Upper lobe of left lung (tissue), 6 donors: ENCODE measurements around the gene PCNX2. TPM values are rescaled to one million over a fixed set of nuclear protein-coding genes. Genes with fewer than 3 reads are reported as not detected.
A peak's percentile ranks its signal among the peaks of the same experiment; 100 is the strongest.

Source experiments
- ATAC-seq, 2 donors: fragments of 200-7000 bp; cut with Tn5 transposase; one replicate each; pipeline ENCODE4 v1.9.1; 2022; ENCODE audit warnings: mild to moderate bottlenecking in 2 of 2, moderate library complexity in 2 of 2; ENCODE audit not compliant: low FRiP score in 2 of 2
- DNase-seq, 2 donors: peaks; one replicate each; pipeline ENCODE4 v3.0.0-alpha.2; 2019 to 2020
- H3K27ac ChIP-seq, 4 donors: fragments of 200-600 bp; sonication (generic); one replicate each; pipeline ENCODE4 v1.5.1; 2016 to 2019
- H3K27me3 ChIP-seq, 4 donors: fragments of 200-600 bp; sonication (generic); one replicate each; pipeline ENCODE4 v1.5.1; 2017 to 2019
- H3K36me3 ChIP-seq, 4 donors: fragments of 200-600 bp; sonication (generic); one replicate each; pipeline ENCODE4 v1.5.1; 2016 to 2019
- H3K4me1 ChIP-seq, 4 donors: fragments of 200-600 bp; sonication (generic); one replicate each; pipeline ENCODE4 v1.5.1; 2018 to 2019
- H3K4me3 ChIP-seq, 4 donors: fragments of 200-600 bp; sonication (generic); one replicate each; pipeline ENCODE4 v1.5.1; 2017 to 2019; ENCODE audit warnings: mild to moderate bottlenecking in 2 of 4, moderate library complexity in 1 of 4
- H3K9me3 ChIP-seq, 4 donors: fragments of 200-600 bp; sonication (generic); one replicate each; pipeline ENCODE4 v1.5.1; 2018 to 2019
- EP300 ChIP-seq, 4 donors: sonication (generic); formaldehyde crosslinking; IDR thresholded peaks; one replicate each; pipeline ENCODE4 v1.5.1; 2017; ENCODE audit warnings: antibody characterized with exemption in 4 of 4, control low read depth in 2 of 4
- POLR2A ChIP-seq, 4 donors: fragments of 450-650 bp; IDR thresholded peaks; one replicate each; pipeline ENCODE4 v1.5.1; 2016 to 2017; ENCODE audit warnings: antibody characterized with exemption in 4 of 4, mild to moderate bottlenecking in 2 of 4
- POLR2AphosphoS5 ChIP-seq, 2 donors: sonication (generic); formaldehyde crosslinking; IDR thresholded peaks; one replicate each; pipeline ENCODE4 v1.5.1; 2017; ENCODE audit warnings: antibody characterized with exemption in 2 of 2
- WGBS, 2 donors: methylation state at CpG; one replicate each; pipeline ENCODE4 v1.1.5; 2017 to 2018; 5-methylcytosine and 5-hydroxymethylcytosine counted together
- total RNA-seq, 6 donors: library from RNA; depleted of rRNA in 4 of 6; stranded (reverse); fragments of >200 nt in 4 of 6; gene quantifications; one replicate each; pipeline versions ENCODE4 v1.1.0 to v1.2.1, GENCODE V29; 2016 to 2021
- TF ChIP-seq, protein P1 (sequence below), 6 experiments: fragments of 450-650 bp in 4 of 6; fragments of 200-600 bp in 2 of 6; sonication (generic) in 2 of 6; IDR thresholded peaks; one replicate each; pipeline ENCODE4 v1.5.1; 2016 to 2019; ENCODE audit warnings: antibody characterized with exemption in 6 of 6
- donor health status: DM: no; HTN: no; CAD: no; lungs with moderate emphysema.
- donor health status: DM: no; HTN: yes; CAD: no; lungs with severe emphysema.

Gene PCNX2
- total RNA-seq, 6 donors from 2014 or later = 8.2 to 27.2 (median 14.5) TPM

DNA sequence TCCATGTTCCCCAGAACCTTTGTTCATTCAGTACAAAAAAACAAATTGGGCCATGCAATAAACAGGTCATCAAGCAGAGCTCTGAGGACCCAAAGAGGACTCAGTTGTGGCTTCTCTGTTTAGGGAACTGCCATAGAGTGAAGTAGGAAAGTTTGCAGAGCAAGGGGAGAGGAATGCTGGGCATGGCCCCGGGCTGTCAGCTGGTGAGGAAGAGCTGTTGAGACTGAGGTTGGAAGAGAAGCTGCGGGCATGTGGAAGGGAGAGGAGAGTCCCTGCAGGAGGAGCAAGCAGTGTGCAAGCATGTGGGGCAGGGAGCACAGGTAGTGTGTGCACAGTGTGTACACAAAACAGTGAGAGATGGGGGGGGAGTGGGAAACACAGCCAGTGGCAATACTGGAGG lies 273.3 kb downstream of the PCNX2 start:
- TF ChIP-seq EP300 (IDR thresholded peaks at IDR 0.05) (no peak), POLR2AphosphoS5 (IDR thresholded peaks at IDR 0.05) (no peak), POLR2A (IDR thresholded peaks at IDR 0.05) (no peak)
- TF ChIP-seq, protein P1, sequence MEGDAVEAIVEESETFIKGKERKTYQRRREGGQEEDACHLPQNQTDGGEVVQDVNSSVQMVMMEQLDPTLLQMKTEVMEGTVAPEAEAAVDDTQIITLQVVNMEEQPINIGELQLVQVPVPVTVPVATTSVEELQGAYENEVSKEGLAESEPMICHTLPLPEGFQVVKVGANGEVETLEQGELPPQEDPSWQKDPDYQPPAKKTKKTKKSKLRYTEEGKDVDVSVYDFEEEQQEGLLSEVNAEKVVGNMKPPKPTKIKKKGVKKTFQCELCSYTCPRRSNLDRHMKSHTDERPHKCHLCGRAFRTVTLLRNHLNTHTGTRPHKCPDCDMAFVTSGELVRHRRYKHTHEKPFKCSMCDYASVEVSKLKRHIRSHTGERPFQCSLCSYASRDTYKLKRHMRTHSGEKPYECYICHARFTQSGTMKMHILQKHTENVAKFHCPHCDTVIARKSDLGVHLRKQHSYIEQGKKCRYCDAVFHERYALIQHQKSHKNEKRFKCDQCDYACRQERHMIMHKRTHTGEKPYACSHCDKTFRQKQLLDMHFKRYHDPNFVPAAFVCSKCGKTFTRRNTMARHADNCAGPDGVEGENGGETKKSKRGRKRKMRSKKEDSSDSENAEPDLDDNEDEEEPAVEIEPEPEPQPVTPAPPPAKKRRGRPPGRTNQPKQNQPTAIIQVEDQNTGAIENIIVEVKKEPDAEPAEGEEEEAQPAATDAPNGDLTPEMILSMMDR (IDR thresholded peaks at IDR 0.05) = no peak
- Histone ChIP-seq H3K4me1 (peaks cover 0 to 8% (median 0%) of the 10 kb centered on the region in 4 donors), H3K9me3 (no peaks in the 10 kb centered on the region), H3K27ac (no peak overlapping the region), H3K36me3 (no peaks in the 10 kb centered on the region), H3K4me3 (no peak overlapping the region), H3K27me3 (no peaks in the 10 kb centered on the region)
- no peak for DNase-seq
- 82 to 92% methylated on average over 2 of the region's 2 CpGs for WGBS, 2 donors
- ATAC-seq = no peak

- ATAC-seq (peak in 1 of 2 donors; percentile 46), DNase-seq (no peak)
- WGBS, 2 donors = 40 to 64% methylated on average over 8 of the region's 8 CpGs
- Histone ChIP-seq H3K9me3 (no peaks in the 10 kb centered on the region), H3K4me3 (no peak overlapping the region), H3K36me3 (no peaks in the 10 kb centered on the region), H3K27ac (no peak overlapping the region), H3K4me1 (peaks cover 0 to 8% (median 0%) of the 10 kb centered on the region in 4 donors), H3K27me3 (no peaks in the 10 kb centered on the region)
- TF ChIP-seq POLR2A (IDR thresholded peaks at IDR 0.05) (no peak), EP300 (IDR thresholded peaks at IDR 0.05) (no peak), POLR2AphosphoS5 (IDR thresholded peaks at IDR 0.05) (no peak)
- TF ChIP-seq, protein P1 (IDR thresholded peaks at IDR 0.05) = no peak
Measured at GRCh38 chr1:233020426-233020825, 275.1 kb downstream of the PCNX2 start.

- Histone ChIP-seq H3K36me3 (no peaks in the 10 kb centered on the region), H3K4me1 (peaks cover 0 to 8% (median 0%) of the 10 kb centered on the region in 4 donors), H3K27me3 (no peaks in the 10 kb centered on the region), H3K9me3 (no peaks in the 10 kb centered on the region), H3K4me3 (no peak overlapping the region), H3K27ac (no peak overlapping the region)
- 71 to 82% methylated on average over 12 of the region's 12 CpGs for WGBS, 2 donors
- ATAC-seq = no peak
- DNase-seq = no peak
- TF ChIP-seq POLR2AphosphoS5 (IDR thresholded peaks at IDR 0.05) = no peak
- TF ChIP-seq EP300 (IDR thresholded peaks at IDR 0.05) = no peak
- no peak for TF ChIP-seq POLR2A (IDR thresholded peaks at IDR 0.05)
- TF ChIP-seq, protein P1 (IDR thresholded peaks at IDR 0.05) = no peak
Measured at GRCh38 chr1:233019778-233020325, 275.7 kb downstream of the PCNX2 start.

DNA sequence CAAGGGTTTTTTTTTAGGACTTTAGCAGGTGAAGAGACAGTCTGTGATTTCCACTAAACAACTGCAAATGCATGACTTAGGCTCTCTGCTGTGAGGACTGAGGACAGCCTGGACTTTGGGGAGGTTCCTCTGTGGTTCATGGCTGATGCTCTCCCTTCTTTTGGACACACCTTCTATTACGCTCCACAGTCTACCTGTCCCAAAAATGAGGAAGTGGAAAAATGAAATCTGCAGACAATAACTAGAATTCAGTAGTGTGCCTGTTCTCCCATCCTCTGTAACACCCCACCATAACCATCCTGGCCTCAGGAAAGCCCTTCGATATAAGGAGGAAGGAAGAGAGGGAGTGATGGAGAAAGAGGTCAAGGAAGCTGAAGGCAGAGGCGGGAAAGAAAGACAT lies 276.4 kb downstream of the PCNX2 start:
- H3K4me1 ChIP-seq = peaks cover 0 to 8% (median 0%) of the 10 kb centered on the region in 4 donors
- no peaks in the 10 kb centered on the region for H3K9me3 ChIP-seq
- H3K27me3 ChIP-seq = no peaks in the 10 kb centered on the region
- ATAC-seq (no peak), DNase-seq (no peak)
- no peak overlapping the region for H3K4me3 ChIP-seq
- no peak overlapping the region for H3K27ac ChIP-seq
- WGBS, 2 donors = 88 to 90% methylated on average over 3 of the region's 3 CpGs
- H3K36me3 ChIP-seq = no peaks in the 10 kb centered on the region
- TF ChIP-seq EP300 (IDR thresholded peaks at IDR 0.05) (no peak), POLR2AphosphoS5 (IDR thresholded peaks at IDR 0.05) (no peak), POLR2A (IDR thresholded peaks at IDR 0.05) (no peak)
- TF ChIP-seq, protein P1 (IDR thresholded peaks at IDR 0.05) = no peak

GRCh38 chr1:233016798-233017197 lies 278.7 kb downstream of the PCNX2 start:
- WGBS, 2 donors = 81 to 84% methylated on average over 6 of the region's 6 CpGs
- no peak for DNase-seq
- TF ChIP-seq, protein P1 (IDR thresholded peaks at IDR 0.05) = no peak
- H3K27ac ChIP-seq = no peak overlapping the region
- H3K4me3 ChIP-seq = no peak overlapping the region
- no peak for ATAC-seq
- no peaks in the 10 kb centered on the region for H3K36me3 ChIP-seq
- H3K9me3 ChIP-seq = no peaks in the 10 kb centered on the region
- peaks cover 0 to 8% (median 0%) of the 10 kb centered on the region in 4 donors for H3K4me1 ChIP-seq
- no peaks in the 10 kb centered on the region for H3K27me3 ChIP-seq
